ENCODE data around the gene TRPM8.

TRPM8 gene

DNA sequence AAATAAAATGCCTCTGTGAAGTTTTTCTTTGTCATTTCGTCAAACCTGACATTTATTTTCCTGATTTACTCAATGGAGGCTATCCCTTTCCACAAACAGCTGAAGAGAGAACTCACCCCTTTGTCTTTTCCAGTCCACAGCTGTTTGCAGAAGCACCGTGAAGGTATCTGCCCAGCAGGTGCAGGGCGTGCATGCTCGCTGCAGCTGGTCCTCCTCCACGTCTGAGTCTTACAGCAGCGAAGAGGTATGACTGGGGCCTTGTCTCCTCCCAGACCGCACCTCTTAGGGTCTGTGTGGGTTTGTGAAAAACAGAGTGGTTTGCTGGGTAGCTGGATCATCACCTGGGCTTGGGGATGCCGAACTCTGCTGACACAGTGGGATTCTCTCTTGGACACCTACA lies 143.1 kb downstream of the TRPM8 start:
- no peak overlapping the region for H3K4me3 ChIP-seq (ENCODE audit: low read depth, low read length)
- TF ChIP-seq, protein P1, sequence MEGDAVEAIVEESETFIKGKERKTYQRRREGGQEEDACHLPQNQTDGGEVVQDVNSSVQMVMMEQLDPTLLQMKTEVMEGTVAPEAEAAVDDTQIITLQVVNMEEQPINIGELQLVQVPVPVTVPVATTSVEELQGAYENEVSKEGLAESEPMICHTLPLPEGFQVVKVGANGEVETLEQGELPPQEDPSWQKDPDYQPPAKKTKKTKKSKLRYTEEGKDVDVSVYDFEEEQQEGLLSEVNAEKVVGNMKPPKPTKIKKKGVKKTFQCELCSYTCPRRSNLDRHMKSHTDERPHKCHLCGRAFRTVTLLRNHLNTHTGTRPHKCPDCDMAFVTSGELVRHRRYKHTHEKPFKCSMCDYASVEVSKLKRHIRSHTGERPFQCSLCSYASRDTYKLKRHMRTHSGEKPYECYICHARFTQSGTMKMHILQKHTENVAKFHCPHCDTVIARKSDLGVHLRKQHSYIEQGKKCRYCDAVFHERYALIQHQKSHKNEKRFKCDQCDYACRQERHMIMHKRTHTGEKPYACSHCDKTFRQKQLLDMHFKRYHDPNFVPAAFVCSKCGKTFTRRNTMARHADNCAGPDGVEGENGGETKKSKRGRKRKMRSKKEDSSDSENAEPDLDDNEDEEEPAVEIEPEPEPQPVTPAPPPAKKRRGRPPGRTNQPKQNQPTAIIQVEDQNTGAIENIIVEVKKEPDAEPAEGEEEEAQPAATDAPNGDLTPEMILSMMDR (IDR thresholded peaks at IDR 0.05; ENCODE audit: low read depth, low read length), result no peak
- TF ChIP-seq MYC (IDR thresholded peaks at IDR 0.05; ENCODE audit: low read depth, low read length), result no peak
- TF ChIP-seq POLR2A (IDR thresholded peaks at IDR 0.05; ENCODE audit: extremely low read depth, insufficient read length), result no peak
- TF ChIP-seq, protein P2, sequence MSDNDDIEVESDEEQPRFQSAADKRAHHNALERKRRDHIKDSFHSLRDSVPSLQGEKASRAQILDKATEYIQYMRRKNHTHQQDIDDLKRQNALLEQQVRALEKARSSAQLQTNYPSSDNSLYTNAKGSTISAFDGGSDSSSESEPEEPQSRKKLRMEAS (IDR thresholded peaks at IDR 0.05; ENCODE audit: low read depth, low read length), result no peak
- no peak for DNase-seq (ENCODE audit: low read depth)

DNA sequence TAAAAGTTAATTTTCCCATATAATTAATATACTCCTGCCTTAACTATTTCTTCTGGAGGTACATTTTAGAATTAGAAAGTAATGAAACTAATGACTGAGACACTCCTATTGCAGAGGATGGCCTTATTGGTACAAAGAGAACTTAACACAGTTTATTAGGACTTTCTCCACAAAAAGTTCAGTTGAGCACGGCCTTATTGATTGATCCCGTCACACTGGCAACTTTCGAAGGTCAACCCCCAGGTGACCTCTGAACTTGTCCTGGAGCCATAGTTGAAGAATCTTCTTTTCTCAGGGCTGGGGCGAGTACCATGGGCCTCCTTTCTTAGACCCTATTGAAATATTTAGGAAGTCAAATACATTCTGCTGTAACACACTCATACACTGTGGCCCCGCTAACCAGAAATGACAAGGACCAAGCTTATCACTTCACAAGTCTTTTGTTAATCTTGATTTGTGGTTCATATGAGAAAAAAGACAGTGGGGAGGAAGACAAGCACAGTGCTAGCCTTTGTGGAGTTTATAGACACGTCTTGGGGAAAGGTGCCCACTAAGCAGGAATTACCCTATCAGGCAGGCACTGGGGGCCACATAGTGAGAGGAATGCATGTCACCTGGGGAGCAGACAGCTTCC lies 144.6 kb downstream of the TRPM8 start:
- DNase-seq (ENCODE audit: low read depth), result no peak
- no peak overlapping the region for H3K4me3 ChIP-seq (ENCODE audit: low read depth, low read length)
- TF ChIP-seq MYC (IDR thresholded peaks at IDR 0.05; ENCODE audit: low read depth, low read length) (no peak), POLR2A (IDR thresholded peaks at IDR 0.05; ENCODE audit: extremely low read depth, insufficient read length) (no peak)
- TF ChIP-seq, protein P2 (IDR thresholded peaks at IDR 0.05; ENCODE audit: low read depth, low read length), result no peak
- TF ChIP-seq, protein P1 (IDR thresholded peaks at IDR 0.05; ENCODE audit: low read depth, low read length), result no peak

GRCh38 chr2:234066587-234066986 lies 149.4 kb downstream of the TRPM8 start:
- TF ChIP-seq MYC (IDR thresholded peaks at IDR 0.05; ENCODE audit: low read depth, low read length), result no peak
- no peak for TF ChIP-seq POLR2A (IDR thresholded peaks at IDR 0.05; ENCODE audit: extremely low read depth, insufficient read length)
- TF ChIP-seq, protein P2 (IDR thresholded peaks at IDR 0.05; ENCODE audit: low read depth, low read length), result no peak
- TF ChIP-seq, protein P1 (IDR thresholded peaks at IDR 0.05; ENCODE audit: low read depth, low read length), result no peak
- no peak overlapping the region for H3K4me3 ChIP-seq (ENCODE audit: low read depth, low read length)
- DNase-seq (ENCODE audit: low read depth), result no peak

Data from NB4 (cell line).